Measurements from ENCODE around the gene RNPEPL1.

- TF ChIP-seq CTCF (IDR thresholded peaks at IDR 0.05) (no peak), POLR2A (IDR thresholded peaks at IDR 0.05) (no peak), POLR2AphosphoS5 (IDR thresholded peaks at IDR 0.05) (no peak), EP300 (IDR thresholded peaks at IDR 0.05) (no peak)
These were observed 56.8 kb downstream of the RNPEPL1 start, which contains the start of gene GPR35 for GRCh38 chr2:240624950-240625621.

Data from sigmoid colon (tissue), 4 donors.